H9 (cell line): ENCODE measurements around the gene TACC2. TPM values are rescaled to one million over a fixed set of nuclear protein-coding genes. Genes with fewer than 3 reads are reported as not detected.

ENCODE experiments used
- DNase-seq: peaks from one replicate; pipeline ENCODE4 v3.0.0-alpha.2; 2017
- H2AFZ ChIP-seq: one replicate; pipeline ENCODE4 v1.6.1; 2013; ENCODE audit warnings: mild to moderate bottlenecking, low read length, control low read depth, moderate library complexity
- H2AK5ac ChIP-seq: 2 replicates; pipeline ENCODE4 v1.6.1; 2013; ENCODE audit warnings: low read length, control low read depth, mixed read lengths; ENCODE audit not compliant: insufficient read length
- H2BK120ac ChIP-seq: one replicate; pipeline ENCODE4 v1.6.1; 2013; ENCODE audit warnings: low read depth, mild to moderate bottlenecking, low read length, control low read depth, inconsistent platforms; ENCODE audit not compliant: poor library complexity, severe bottlenecking
- H2BK12ac ChIP-seq: 2 replicates; pipeline ENCODE4 v1.6.1; 2013; ENCODE audit warnings: low read length, control low read depth, mixed read lengths, low read depth; ENCODE audit not compliant: insufficient read length
- H2BK15ac ChIP-seq: 2 replicates; pipeline ENCODE4 v1.6.1; 2013; ENCODE audit warnings: low read depth, low read length, control low read depth
- H2BK20ac ChIP-seq: one replicate; pipeline ENCODE4 v1.6.1; 2013; ENCODE audit warnings: low read depth, mild to moderate bottlenecking, low read length, control low read depth, inconsistent platforms; ENCODE audit not compliant: poor library complexity, severe bottlenecking
- H2BK5ac ChIP-seq: 2 replicates; pipeline ENCODE4 v1.6.1; 2013; ENCODE audit warnings: low read length, control low read depth, mixed read lengths; ENCODE audit not compliant: insufficient read length
- H3K14ac ChIP-seq: 2 replicates; pipeline ENCODE4 v1.6.1; 2013; ENCODE audit warnings: low read length, control low read depth; ENCODE audit not compliant: insufficient read depth
- H3K18ac ChIP-seq: 2 replicates; pipeline ENCODE4 v1.6.1; 2013; ENCODE audit warnings: low read depth, mild to moderate bottlenecking, mixed read lengths, low read length, control low read depth; ENCODE audit not compliant: insufficient read length
- H3K23ac ChIP-seq: 2 replicates; pipeline ENCODE4 v1.6.1; 2013; ENCODE audit warnings: low read length, control low read depth, mixed read lengths, low read depth; ENCODE audit not compliant: insufficient read length
- H3K23me2 ChIP-seq: 2 replicates; pipeline ENCODE4 v1.6.1; 2013; ENCODE audit warnings: low read depth, mild to moderate bottlenecking, mixed read lengths, low read length, control low read depth; ENCODE audit not compliant: insufficient read length, poor library complexity, severe bottlenecking
- H3K27ac ChIP-seq: 2 replicates; pipeline ENCODE4 v1.5.1; 2013; ENCODE audit warnings: low read length, control low read depth, mixed read lengths, low read depth; ENCODE audit not compliant: insufficient read length
- H3K27me3 ChIP-seq: 2 replicates; pipeline ENCODE4 v1.6.1; 2013; ENCODE audit warnings: low read length, control low read depth, inconsistent platforms; ENCODE audit not compliant: insufficient read depth
- H3K4ac ChIP-seq: 2 replicates; pipeline ENCODE4 v1.6.1; 2013; ENCODE audit warnings: low read depth, mild to moderate bottlenecking, control low read depth, inconsistent platforms, low read length, moderate library complexity
- H3K4me1 ChIP-seq: 2 replicates; pipeline ENCODE4 v1.6.1; 2013; ENCODE audit warnings: low read length, control low read depth, inconsistent platforms; ENCODE audit not compliant: insufficient read depth
- H3K4me2 ChIP-seq: 2 replicates; pipeline ENCODE4 v1.6.1; 2013; ENCODE audit warnings: low read length, control low read depth, mixed read lengths; ENCODE audit not compliant: insufficient read length, insufficient read depth
- H3K56ac ChIP-seq: 2 replicates; pipeline ENCODE4 v1.6.1; 2013; ENCODE audit warnings: low read depth, mild to moderate bottlenecking, mixed read lengths, low read length, control low read depth; ENCODE audit not compliant: insufficient read length
- H3K79me1 ChIP-seq: 2 replicates; pipeline ENCODE4 v1.6.1; 2013; ENCODE audit warnings: low read depth, mild to moderate bottlenecking, moderate library complexity, low read length, control low read depth, inconsistent platforms; ENCODE audit not compliant: insufficient read depth, poor library complexity, severe bottlenecking
- H3K79me2 ChIP-seq: 2 replicates; pipeline ENCODE4 v1.6.1; 2013; ENCODE audit warnings: low read length, control low read depth, inconsistent platforms; ENCODE audit not compliant: insufficient read depth
- H3K9ac ChIP-seq: 2 replicates; pipeline ENCODE4 v1.6.1; 2013; ENCODE audit warnings: low read length, control low read depth, mixed read lengths; ENCODE audit not compliant: insufficient read length; ENCODE audit errors: extremely low read depth
- H3K9me3 ChIP-seq: one replicate; pipeline ENCODE4 v1.6.1; 2013; ENCODE audit warnings: low read depth, low read length, inconsistent platforms; ENCODE audit not compliant: control insufficient read depth
- H3T11ph ChIP-seq: one replicate; pipeline ENCODE4 v1.6.1; 2013; ENCODE audit warnings: mild to moderate bottlenecking, low read length, control low read depth, inconsistent platforms
- H4K20me1 ChIP-seq: one replicate; pipeline ENCODE4 v1.6.1; 2013; ENCODE audit not compliant: control insufficient read depth, insufficient read length, insufficient read depth
- H4K5ac ChIP-seq: 2 replicates; pipeline ENCODE4 v1.6.1; 2013; ENCODE audit warnings: low read depth, mild to moderate bottlenecking, mixed read lengths, low read length, control low read depth; ENCODE audit not compliant: insufficient read length
- H4K8ac ChIP-seq: replicated peaks from 2 replicates; pipeline ENCODE4 v1.6.1; 2013; ENCODE audit warnings: low read length, control low read depth, mixed read lengths, low read depth; ENCODE audit not compliant: insufficient read length
- H4K91ac ChIP-seq: 2 replicates; pipeline ENCODE4 v1.6.1; 2013; ENCODE audit warnings: low read depth, mild to moderate bottlenecking, moderate library complexity, mixed read lengths, low read length, control low read depth; ENCODE audit not compliant: insufficient read length
- H3K27ac Mint-ChIP-seq, 3 experiments: 2 replicates in 2 of 3; 3 replicates in 1 of 3; pipeline ENCODE4 v1.8.0; 2020 to 2021; ENCODE audit warnings: mixed read lengths in 3 of 3, mild to moderate bottlenecking in 1 of 3, moderate library complexity in 1 of 3
- H3K27me3 Mint-ChIP-seq: 2 replicates; pipeline ENCODE4 v1.8.0; 2021; ENCODE audit warnings: low read depth, mild to moderate bottlenecking, moderate library complexity, mixed read lengths
- H3K36me3 Mint-ChIP-seq, 3 experiments: 2 replicates in 2 of 3; 3 replicates in 1 of 3; pipeline ENCODE4 v1.8.0; 2020 to 2021; ENCODE audit warnings: low read depth in 3 of 3, mixed read lengths in 3 of 3; ENCODE audit not compliant: insufficient read depth in 1 of 3
- H3K4me1 Mint-ChIP-seq, 2 experiments: 2 replicates each; pipeline ENCODE4 v1.8.0; 2020; ENCODE audit warnings: mixed read lengths in 2 of 2
- H3K4me3 Mint-ChIP-seq, 2 experiments: 2 replicates in 1 of 2; 3 replicates in 1 of 2; pipeline ENCODE4 v1.8.0; 2020 to 2021; ENCODE audit warnings: mild to moderate bottlenecking in 2 of 2, mixed read lengths in 2 of 2, moderate library complexity in 1 of 2
- H3K9me3 Mint-ChIP-seq, 2 experiments: 2 replicates in 1 of 2; 3 replicates in 1 of 2; pipeline ENCODE4 v1.8.0; 2020; ENCODE audit warnings: mild to moderate bottlenecking in 2 of 2, mixed read lengths in 2 of 2, moderate library complexity in 1 of 2
- CTCF ChIP-seq: fragments of 200-600 bp; sonication (generic); conservative IDR thresholded peaks from 3 replicates; pipeline ENCODE4 v1.8.0; 2021; ENCODE audit warnings: antibody characterized with exemption, mild to moderate bottlenecking
- WGBS: extraction: QIAGEN DNeasy Blood & Tissue Kit; methylation state at CpG from one replicate; pipeline ENCODE4 v1.1.7; 2013; ENCODE audit warnings: missing lambda C conversion rate, low lambda C conversion rate, mixed read lengths; ENCODE audit not compliant: insufficient read length; ENCODE audit errors: extremely low coverage; 5-methylcytosine and 5-hydroxymethylcytosine counted together
- total RNA-seq: library from RNA; stranded (reverse); gene quantifications from 2 replicates; pipeline ENCODE4 v1.2.1, GENCODE V29; 2021

TACC2 gene
- total RNA-seq, 1 experiment from 2014 or later: 58.1 TPM

- Histone ChIP-seq H3K4ac (no peak overlapping the region), H4K5ac (no peak overlapping the region), H2BK5ac (no peak overlapping the region), H2AFZ (no peak overlapping the region), H3K4me2 (no peak overlapping the region), H3K79me1 (peaks cover 4% of the 10 kb centered on the region), H3K23ac (no peak overlapping the region), H3K79me2 (no peaks in the 10 kb centered on the region; the same call in 1 of the 2 replicates), H3T11ph (no peak overlapping the region), H2BK120ac (no peak overlapping the region), H3K27ac (no peak overlapping the region), H4K8ac (no peak overlapping the region), H2AK5ac (no peak overlapping the region), H4K20me1 (no peaks in the 10 kb centered on the region), H3K27me3 (no peaks in the 10 kb centered on the region), H3K18ac (no peak overlapping the region), H2BK12ac (no peak overlapping the region), H2BK15ac (no peak overlapping the region), H3K4me1 (no peaks in the 10 kb centered on the region), H3K23me2 (peaks cover 3% of the 10 kb centered on the region), H3K56ac (no peak overlapping the region), H3K9ac (no peak overlapping the region), H2BK20ac (no peak overlapping the region), H3K14ac (no peak overlapping the region; the same call in 1 of the 2 replicates), H3K9me3 (no peaks in the 10 kb centered on the region), H4K91ac (no peak overlapping the region)
- TF ChIP-seq CTCF: no peak
- Mint-ChIP-seq H3K36me3 (peaks cover 31 to 46% (median 33%) of the 10 kb centered on the region in 3 experiments), H3K4me3 (no peak overlapping the region), H3K27me3 (no peaks in the 10 kb centered on the region), H3K9me3 (no peaks in the 10 kb centered on the region), H3K4me1 (peaks cover 2 to 6% of the 10 kb centered on the region in 2 experiments; a peak in 2 of 4 replicates), H3K27ac (peak overlapping the region in 2 of 3 experiments; percentile 46 to 67; a peak in 3 of 7 replicates)
- no CpG with 5 or more reads among the region's 14 CpGs for WGBS
- DNase-seq: no peak
Measured at GRCh38 chr10:122208571-122209430, 219.8 kb downstream of the TACC2 start.
